CD4-positive, alpha-beta T cell (primary cell): Measurements from ENCODE around the gene CALR. TPM values are rescaled to one million over a fixed set of nuclear protein-coding genes. Genes with fewer than 3 reads are reported as not detected.
A peak's percentile ranks its signal among the peaks of the same experiment; 100 is the strongest.

Experiments used
- ATAC-seq: fragments of 200-7000 bp; cut with Tn5 transposase; one replicate; pipeline ENCODE4 v1.10.0; 2022; ENCODE audit warnings: mild to moderate bottlenecking; ENCODE audit not compliant: poor library complexity
- CTCF ChIA-PET: fragments of 350-600 bp; sonication (Branson Sonifier 250); formaldehyde crosslinking; loops from one replicate; lab custom pipeline; 2021; ENCODE audit warnings: antibody characterized with exemption, inconsistent platforms; lab: Charles Lee
- POLR2A ChIA-PET: fragments of 350-600 bp; sonication (Branson Sonifier 250); formaldehyde crosslinking; loops from one replicate; lab custom pipeline; 2021; ENCODE audit warnings: antibody characterized with exemption, inconsistent platforms; lab: Charles Lee
- DNase-seq, 14 experiments: peaks; one replicate each; pipeline ENCODE4 v3.0.0-alpha.2; 2013 to 2020; ENCODE audit warnings: mixed read lengths in 2 of 14
- H3K27ac ChIP-seq, 2 donors: one replicate each; pipeline versions ENCODE4 v1.5.1 to v1.7.0; 2013; ENCODE audit warnings: low read length in 2 of 2, low read depth in 1 of 2, mild to moderate bottlenecking in 1 of 2
- H3K27me3 ChIP-seq, 2 experiments: 1 replicate in 1 of 2; 2 replicates in 1 of 2; pipeline versions ENCODE4 v1.6.1 to v1.7.0; 2013; ENCODE audit warnings: low read length in 2 of 2, control low read depth in 1 of 2, mild to moderate bottlenecking in 1 of 2, moderate library complexity in 1 of 2; ENCODE audit not compliant: insufficient read depth in 2 of 2, control insufficient read depth in 1 of 2
- H3K36me3 ChIP-seq: one replicate; pipeline ENCODE4 v1.6.1; 2013; ENCODE audit warnings: low read length, control low read depth; ENCODE audit not compliant: insufficient read depth
- H3K4me1 ChIP-seq: one replicate; pipeline ENCODE4 v1.6.1; 2013; ENCODE audit warnings: low read length, control low read depth; ENCODE audit not compliant: insufficient read depth
- H3K4me3 ChIP-seq: one replicate; pipeline ENCODE4 v1.5.1; 2013; ENCODE audit warnings: mild to moderate bottlenecking, low read length, moderate library complexity
- H3K9me3 ChIP-seq, 2 experiments: 1 replicate in 1 of 2; 2 replicates in 1 of 2; pipeline versions ENCODE4 v1.6.1 to v1.7.0; 2013; ENCODE audit warnings: low read length in 2 of 2, mild to moderate bottlenecking in 2 of 2, control low read depth in 1 of 2, moderate library complexity in 1 of 2; ENCODE audit not compliant: control insufficient read depth in 1 of 2, insufficient read depth in 1 of 2
- H3K27ac Mint-ChIP-seq: one replicate; pipeline ENCODE4 v1.8.0; 2020; ENCODE audit warnings: mixed read lengths
- H3K27me3 Mint-ChIP-seq: one replicate; pipeline ENCODE4 v1.8.0; 2021; ENCODE audit warnings: mixed read lengths
- H3K36me3 Mint-ChIP-seq: one replicate; pipeline ENCODE4 v1.8.0; 2021; ENCODE audit warnings: low read depth, mixed read lengths
- H3K4me1 Mint-ChIP-seq: one replicate; pipeline ENCODE4 v1.8.0; 2021; ENCODE audit warnings: low read depth, mixed read lengths
- H3K4me3 Mint-ChIP-seq: one replicate; pipeline ENCODE4 v1.8.0; 2020; ENCODE audit warnings: mild to moderate bottlenecking, mixed read lengths
- H3K9me3 Mint-ChIP-seq: one replicate; pipeline ENCODE4 v1.8.0; 2020; ENCODE audit warnings: mixed read lengths
- CTCF ChIP-seq: fragments of 200-600 bp; IDR thresholded peaks from one replicate; pipeline ENCODE4 v1.8.0; 2022; ENCODE audit warnings: antibody characterized with exemption, mild to moderate bottlenecking
- intact Hi-C, 2 experiments: fragments of 100-400 bp; cut with DNase I in 1 of 2; cut with micrococcal nuclease in 1 of 2; formaldehyde crosslinking; loops; one replicate each; pipeline versions ENCODE4 v1.15.1 to v1.9.0; 2023 to 2025; cut with DNase I, micrococcal nuclease
- total RNA-seq, 174 experiments: library from RNA in 2 of 174; stranded (reverse) in 2 of 174; gene quantifications; one replicate each; pipeline ENCODE4 v1.2.3 and lab custom pipeline; 2021 to 2026

Gene CALR
- total RNA-seq, 2 experiments from 2014 or later: 558 to 559 TPM

- H3K27ac ChIP-seq: peak within 1 kb of the TSS; percentile 29 to 46
- H3K9me3 ChIP-seq: no peaks in the 10 kb centered on the region
- intact Hi-C loops: loop anchor here (1.0 to 10.0 kb wide), 5 partner anchors 14 to 199 kb away; partner anchors contain the start of genes GCDH (in 1 of the 2), GET3 (in 1 of the 2), PRDX2 (in 1 of the 2) and RNASEH2A (in 1 of the 2)
- H3K4me1 Mint-ChIP-seq: peaks cover 44% of the 10 kb centered on the region
- H3K36me3 Mint-ChIP-seq: peaks cover 52% of the 10 kb centered on the region
- ChIA-PET CTCF (interaction anchor here (2.1 kb wide), 2 partner anchors 32 to 48 kb away, joined by 8 read pairs; no protein-coding TSS in a partner anchor), POLR2A (interaction anchor here (0.5 to 3.2 kb wide), 10 partner anchors 14 to 166 kb away, joined by 3 to 26 read pairs (median 5); partner anchors contain the start of genes GCDH and SYCE2)
- TF ChIP-seq CTCF: no peak
- peak within 1 kb of the TSS; percentile 98 for H3K4me3 Mint-ChIP-seq
- no peaks in the 10 kb centered on the region for H3K27me3 Mint-ChIP-seq
- peak; percentile 52 for ATAC-seq
- no peaks in the 10 kb centered on the region for H3K27me3 ChIP-seq
- peaks cover 45% of the 10 kb centered on the region for H3K4me1 ChIP-seq
- peak within 1 kb of the TSS; percentile 82 for H3K4me3 ChIP-seq
- H3K36me3 ChIP-seq: peaks cover 27% of the 10 kb centered on the region
- no peaks in the 10 kb centered on the region for H3K9me3 Mint-ChIP-seq
- peak; percentile 78 to 94 (median 82) for DNase-seq
- H3K27ac Mint-ChIP-seq: peak within 1 kb of the TSS; percentile 79
Measured at GRCh38 chr19:12933287-12934072, 4.9 kb upstream of the CALR start, which contains the start of gene FARSA. Gene FARSA, minus strand, starts transcription at chr19:12933711. Its CDS starts 15 bp downstream, at chr19:12933696.

- POLR2A ChIA-PET: interaction anchor here (3.2 kb wide), 1 partner anchor 50 kb away, joined by 9 read pairs; no protein-coding TSS in a partner anchor
Measured at GRCh38 chr19:12935071-12935470, 3.3 kb upstream of the CALR start.

More at GRCh38 chr19:12935071-12935470, 3.3 kb upstream of the CALR start:
- no peak overlapping the region for H3K4me3 ChIP-seq
- H3K36me3 ChIP-seq: peaks cover 22% of the 10 kb centered on the region
- DNase-seq (no peak), ATAC-seq (no peak)
- Mint-ChIP-seq H3K27ac (no peak overlapping the region), H3K4me3 (no peak overlapping the region), H3K27me3 (no peaks in the 10 kb centered on the region), H3K4me1 (peaks cover 56% of the 10 kb centered on the region), H3K9me3 (no peaks in the 10 kb centered on the region), H3K36me3 (peaks cover 54% of the 10 kb centered on the region)
- TF ChIP-seq CTCF: no peak
- intact Hi-C loops: loop anchor here (10.0 kb wide), 3 partner anchors 130 to 200 kb away; partner anchors contain the start of genes GET3 (in 1 of the 2), PRDX2 (in 1 of the 2), RNASEH2A (in 1 of the 2) and THSD8 (in 1 of the 2)
- CTCF ChIA-PET: interaction anchor here (0.6 kb wide), 1 partner anchor 175 kb away, joined by 3 read pairs; no protein-coding TSS in a partner anchor
- no peak overlapping the region for H3K27ac ChIP-seq
- H3K27me3 ChIP-seq: no peaks in the 10 kb centered on the region
- H3K4me1 ChIP-seq: peaks cover 59% of the 10 kb centered on the region
- peaks cover 0 to under 1% of the 10 kb centered on the region in 2 experiments for H3K9me3 ChIP-seq
